ENCODE measurements around the gene SELENOS.
A peak's percentile ranks its signal among the peaks of the same experiment; 100 is the strongest.

The SELENOS gene, protein sequence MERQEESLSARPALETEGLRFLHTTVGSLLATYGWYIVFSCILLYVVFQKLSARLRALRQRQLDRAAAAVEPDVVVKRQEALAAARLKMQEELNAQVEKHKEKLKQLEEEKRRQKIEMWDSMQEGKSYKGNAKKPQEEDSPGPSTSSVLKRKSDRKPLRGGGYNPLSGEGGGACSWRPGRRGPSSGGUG

DNA sequence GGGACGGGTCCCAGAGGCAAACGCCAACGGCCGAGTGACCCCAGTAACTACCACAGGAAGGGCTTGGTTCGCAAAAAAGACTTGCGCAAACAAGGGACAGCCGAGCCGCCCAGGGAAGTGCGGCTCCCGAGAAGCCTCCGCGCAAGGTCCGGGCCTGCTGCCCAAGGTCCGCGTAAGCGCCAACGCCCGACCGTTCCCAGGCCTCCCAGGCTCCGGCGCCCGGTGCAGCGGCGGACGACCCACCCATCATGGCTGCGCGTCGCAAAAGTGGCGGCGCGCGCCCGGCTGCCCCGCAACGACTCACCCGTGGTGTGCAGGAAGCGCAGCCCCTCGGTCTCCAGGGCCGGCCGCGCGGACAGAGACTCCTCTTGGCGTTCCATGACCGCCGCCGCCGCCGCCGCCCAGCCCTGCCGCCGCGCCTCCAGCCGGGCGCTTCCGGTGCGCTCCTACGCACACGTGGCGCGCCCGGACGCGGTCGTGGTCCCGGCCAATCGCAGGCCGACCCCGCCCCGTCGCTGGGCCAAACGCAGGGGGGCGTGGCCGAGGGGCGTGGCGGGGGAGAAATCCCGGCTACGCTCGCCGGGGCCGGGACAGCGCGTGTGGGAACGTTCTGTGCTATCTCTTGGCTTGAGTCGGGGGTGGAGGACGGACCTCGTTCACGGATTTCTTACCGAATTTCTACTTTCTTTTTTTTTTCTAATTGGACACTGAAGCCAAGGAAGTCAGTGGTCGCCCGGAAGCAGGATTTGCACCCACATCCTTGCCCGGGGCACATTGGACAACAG is at the start of gene SELENOS:
SELENOS (minus strand) TSS at position 448 of the 785 bp plus-strand sequence; CDS start at position 380, 68 bp downstream.
- peak within 1 kb of the TSS; percentile 93 to 95 for H3K9ac ChIP-seq (ENCODE audit: low read length in 2 of 2)
- peak within 1 kb of the TSS; percentile 94 to 96 for H3K4me3 ChIP-seq (ENCODE audit: low read length in 2 of 2)
- peaks cover 18% of the 10 kb centered on the region for H3K4me1 ChIP-seq (ENCODE audit: control insufficient read depth, insufficient read depth, low read length)
- H3K27ac ChIP-seq (ENCODE audit: low read length): peak within 1 kb of the TSS; percentile 87
- H3K27me3 ChIP-seq (ENCODE audit: control insufficient read depth in 1 of 2, insufficient read depth in 2 of 2, low read length in 2 of 2): no peaks in the 10 kb centered on the region
- H3K9me3 ChIP-seq (ENCODE audit: control insufficient read depth in 2 of 2, low read length in 2 of 2): no peaks in the 10 kb centered on the region
- peaks cover 38 to 45% of the 10 kb centered on the region in 2 donors for H3K36me3 ChIP-seq (ENCODE audit: control insufficient read depth in 2 of 2, insufficient read depth in 2 of 2, low read length in 2 of 2)

DNA sequence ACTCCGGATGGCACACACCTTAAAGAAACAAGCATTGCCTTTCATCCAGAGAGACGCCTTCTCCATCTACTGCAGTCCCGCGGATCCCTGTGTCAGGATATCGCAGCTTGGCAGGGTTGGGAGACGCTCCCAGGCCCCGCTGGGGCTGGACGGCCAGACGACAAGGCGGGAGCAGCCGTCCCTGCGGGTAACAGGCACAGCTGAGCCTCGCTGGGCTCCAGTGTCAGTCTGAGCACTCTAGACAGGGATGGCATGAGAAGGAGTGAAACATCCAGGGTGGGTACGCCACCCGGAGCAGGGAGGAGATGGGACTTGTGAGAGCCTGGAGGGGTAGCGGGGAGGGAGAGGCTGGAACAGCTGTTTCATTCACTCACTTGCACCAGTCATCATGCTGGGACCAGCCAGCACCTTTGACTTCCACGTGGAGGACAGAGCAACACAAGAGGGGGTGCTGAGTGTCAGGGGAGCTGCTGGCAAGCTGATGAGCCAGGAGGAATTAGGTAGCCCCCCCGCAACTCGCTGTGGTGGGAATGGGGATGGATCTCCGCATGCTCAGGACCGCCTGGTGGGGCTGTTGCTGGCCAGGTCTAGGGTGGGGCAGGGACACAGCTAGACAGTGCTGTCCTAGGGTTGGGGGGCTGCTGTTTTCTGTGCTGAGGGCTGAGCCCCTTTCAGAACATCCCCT is 49.3 kb upstream of the SELENOS start:
- Histone ChIP-seq H3K9ac (ENCODE audit: low read length in 2 of 2) (no peak overlapping the region), H3K27me3 (ENCODE audit: control insufficient read depth in 1 of 2, insufficient read depth in 2 of 2, low read length in 2 of 2) (no peaks in the 10 kb centered on the region), H3K36me3 (ENCODE audit: control insufficient read depth in 2 of 2, insufficient read depth in 2 of 2, low read length in 2 of 2) (peaks cover 0 to 5% of the 10 kb centered on the region in 2 donors), H3K4me1 (ENCODE audit: control insufficient read depth, insufficient read depth, low read length) (no peaks in the 10 kb centered on the region), H3K4me3 (ENCODE audit: low read length in 2 of 2) (no peak overlapping the region), H3K9me3 (ENCODE audit: control insufficient read depth in 2 of 2, low read length in 2 of 2) (no peaks in the 10 kb centered on the region), H3K27ac (ENCODE audit: low read length) (no peak overlapping the region)

DNA sequence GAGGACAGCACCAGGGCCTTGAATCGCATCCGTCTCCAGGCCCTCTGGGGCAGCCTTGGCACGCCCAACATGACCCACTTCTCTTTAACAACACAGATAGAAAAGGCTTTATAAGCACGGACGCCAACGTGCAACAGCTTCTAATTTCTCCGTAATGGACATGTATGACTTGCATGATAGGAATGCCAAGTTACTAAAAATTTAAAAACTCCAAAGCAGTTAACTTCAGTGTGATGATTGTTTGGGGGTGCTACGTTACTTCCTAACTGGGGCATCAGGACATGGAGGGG is 48.7 kb upstream of the SELENOS start:
- H3K4me1 ChIP-seq (ENCODE audit: control insufficient read depth, insufficient read depth, low read length): no peaks in the 10 kb centered on the region
- peaks cover 0 to 5% of the 10 kb centered on the region in 2 donors for H3K36me3 ChIP-seq (ENCODE audit: control insufficient read depth in 2 of 2, insufficient read depth in 2 of 2, low read length in 2 of 2)
- H3K27ac ChIP-seq (ENCODE audit: low read length): no peak overlapping the region
- no peak overlapping the region for H3K9ac ChIP-seq (ENCODE audit: low read length in 2 of 2)
- no peak overlapping the region for H3K4me3 ChIP-seq (ENCODE audit: low read length in 2 of 2)
- H3K9me3 ChIP-seq (ENCODE audit: control insufficient read depth in 2 of 2, low read length in 2 of 2): no peaks in the 10 kb centered on the region
- no peaks in the 10 kb centered on the region for H3K27me3 ChIP-seq (ENCODE audit: control insufficient read depth in 1 of 2, insufficient read depth in 2 of 2, low read length in 2 of 2)

DNA sequence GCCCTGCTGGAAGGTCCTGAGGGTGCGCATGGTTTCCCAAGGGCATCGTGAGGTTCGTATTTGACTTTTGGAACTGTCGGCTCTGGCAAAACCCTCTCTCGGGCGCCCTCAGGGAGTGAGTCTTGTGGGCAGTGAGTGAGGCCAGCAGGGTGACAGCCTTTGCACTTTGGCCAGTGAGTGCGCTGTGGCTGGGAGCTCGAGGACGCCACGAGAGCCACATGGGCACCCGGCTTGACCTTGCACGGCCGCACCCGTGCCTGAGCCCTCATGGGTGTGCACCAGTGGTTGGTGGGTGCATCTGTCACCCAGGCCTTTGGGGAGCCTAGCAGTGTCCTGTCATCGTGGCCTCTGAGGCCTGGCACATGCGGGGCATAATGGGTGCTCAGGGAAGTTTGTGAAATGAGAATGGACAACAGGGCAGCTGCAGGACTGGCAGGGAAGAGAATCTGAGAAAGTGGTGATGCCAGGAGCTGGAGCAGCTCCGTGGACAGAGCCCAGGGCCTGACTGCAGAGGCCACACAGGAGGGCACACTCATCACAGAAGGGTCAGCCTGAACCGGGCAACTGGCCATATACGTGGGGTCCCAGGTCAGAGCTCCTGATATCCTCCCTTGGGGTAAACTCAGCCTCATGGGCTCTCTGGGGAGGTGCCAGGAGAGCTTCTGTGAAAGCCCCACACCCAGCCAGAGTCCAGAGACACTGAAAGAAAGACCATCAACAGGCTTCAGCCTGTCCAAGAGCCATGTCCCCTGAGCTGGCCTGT is 48.2 kb upstream of the SELENOS start:
- H3K27me3 ChIP-seq (ENCODE audit: control insufficient read depth in 1 of 2, insufficient read depth in 2 of 2, low read length in 2 of 2): no peaks in the 10 kb centered on the region
- H3K9ac ChIP-seq (ENCODE audit: low read length in 2 of 2): no peak overlapping the region
- no peaks in the 10 kb centered on the region for H3K9me3 ChIP-seq (ENCODE audit: control insufficient read depth in 2 of 2, low read length in 2 of 2)
- no peak overlapping the region for H3K27ac ChIP-seq (ENCODE audit: low read length)
- peaks cover 0 to 5% of the 10 kb centered on the region in 2 donors for H3K36me3 ChIP-seq (ENCODE audit: control insufficient read depth in 2 of 2, insufficient read depth in 2 of 2, low read length in 2 of 2)
- no peaks in the 10 kb centered on the region for H3K4me1 ChIP-seq (ENCODE audit: control insufficient read depth, insufficient read depth, low read length)
- H3K4me3 ChIP-seq (ENCODE audit: low read length in 2 of 2): no peak overlapping the region

DNA sequence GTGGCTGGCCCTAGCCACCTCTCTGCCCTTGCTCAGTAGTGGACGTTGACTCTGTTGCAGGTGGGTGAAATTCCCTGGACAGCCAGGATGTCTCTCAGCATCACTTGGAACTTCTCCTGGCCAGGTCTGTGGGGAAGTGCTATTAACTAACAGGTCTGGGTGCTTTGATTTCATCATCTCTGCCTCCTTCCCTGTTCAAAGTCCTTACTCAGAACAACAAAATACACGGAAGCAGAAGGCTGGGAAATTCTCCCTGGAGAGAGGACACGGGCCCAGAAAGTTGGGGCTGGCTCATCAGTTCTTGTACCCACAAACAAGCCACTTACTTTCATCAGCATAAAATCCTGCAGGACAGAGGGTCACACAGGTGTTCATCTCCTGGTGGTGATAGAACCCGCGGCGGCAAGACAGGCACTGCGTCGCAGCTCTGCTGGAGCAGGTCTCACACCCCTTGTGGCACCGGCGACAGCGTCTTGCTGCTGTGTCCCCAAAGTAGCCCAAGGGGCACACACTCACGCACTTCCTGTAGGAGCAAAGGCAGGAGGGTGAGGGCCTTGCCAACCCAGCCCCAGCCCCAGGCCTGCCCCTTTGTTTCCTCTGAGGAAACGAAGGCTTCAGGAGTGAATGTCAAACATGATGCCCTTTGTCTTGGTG is 47.4 kb upstream of the SELENOS start:
- no peaks in the 10 kb centered on the region for H3K4me1 ChIP-seq (ENCODE audit: control insufficient read depth, insufficient read depth, low read length)
- no peaks in the 10 kb centered on the region for H3K27me3 ChIP-seq (ENCODE audit: control insufficient read depth in 1 of 2, insufficient read depth in 2 of 2, low read length in 2 of 2)
- H3K9me3 ChIP-seq (ENCODE audit: control insufficient read depth in 2 of 2, low read length in 2 of 2): no peaks in the 10 kb centered on the region
- H3K4me3 ChIP-seq (ENCODE audit: low read length in 2 of 2): no peak overlapping the region
- H3K36me3 ChIP-seq (ENCODE audit: control insufficient read depth in 2 of 2, insufficient read depth in 2 of 2, low read length in 2 of 2): peaks cover 0 to 5% of the 10 kb centered on the region in 2 donors
- no peak overlapping the region for H3K27ac ChIP-seq (ENCODE audit: low read length)
- H3K9ac ChIP-seq (ENCODE audit: low read length in 2 of 2): no peak overlapping the region

DNA sequence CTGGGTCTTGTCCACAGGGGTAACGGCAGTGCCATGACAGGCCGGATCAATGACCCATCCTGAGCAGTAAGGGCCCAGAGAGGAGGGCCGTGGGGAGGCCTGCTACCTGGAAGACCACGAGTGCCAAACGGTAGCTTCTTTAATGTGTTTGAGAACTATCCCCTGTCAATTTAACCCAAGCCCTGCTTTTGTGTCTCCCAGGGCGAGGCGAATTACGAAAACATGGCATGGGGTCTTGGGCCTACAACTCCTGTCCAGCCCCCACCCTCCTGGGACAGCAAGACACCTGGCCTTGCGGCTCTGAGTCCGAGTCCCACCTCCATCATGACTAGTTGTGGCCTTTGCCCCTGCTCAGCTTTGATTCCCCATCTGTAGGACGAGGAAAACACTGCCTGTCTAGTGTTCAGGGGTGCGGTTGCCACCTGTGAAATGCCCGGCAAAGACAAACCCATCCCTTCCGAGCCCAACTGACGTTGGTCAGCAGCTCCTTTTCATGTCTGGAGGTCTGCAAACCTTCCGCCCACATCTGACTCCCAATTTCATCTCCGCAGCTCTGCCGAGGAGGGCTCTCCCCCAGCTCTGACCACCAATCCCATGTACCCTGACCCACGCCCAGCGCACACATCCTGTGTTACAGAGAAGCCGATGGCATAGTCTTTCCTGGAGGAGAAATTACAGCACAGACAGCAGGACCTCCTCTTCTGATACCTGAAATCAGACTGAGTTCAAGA is 46.7 kb upstream of the SELENOS start:
- no peak overlapping the region for H3K9ac ChIP-seq (ENCODE audit: low read length in 2 of 2)
- peaks cover 0 to 2% of the 10 kb centered on the region in 2 donors for H3K36me3 ChIP-seq (ENCODE audit: control insufficient read depth in 2 of 2, insufficient read depth in 2 of 2, low read length in 2 of 2)
- no peak overlapping the region for H3K27ac ChIP-seq (ENCODE audit: low read length)

DNA sequence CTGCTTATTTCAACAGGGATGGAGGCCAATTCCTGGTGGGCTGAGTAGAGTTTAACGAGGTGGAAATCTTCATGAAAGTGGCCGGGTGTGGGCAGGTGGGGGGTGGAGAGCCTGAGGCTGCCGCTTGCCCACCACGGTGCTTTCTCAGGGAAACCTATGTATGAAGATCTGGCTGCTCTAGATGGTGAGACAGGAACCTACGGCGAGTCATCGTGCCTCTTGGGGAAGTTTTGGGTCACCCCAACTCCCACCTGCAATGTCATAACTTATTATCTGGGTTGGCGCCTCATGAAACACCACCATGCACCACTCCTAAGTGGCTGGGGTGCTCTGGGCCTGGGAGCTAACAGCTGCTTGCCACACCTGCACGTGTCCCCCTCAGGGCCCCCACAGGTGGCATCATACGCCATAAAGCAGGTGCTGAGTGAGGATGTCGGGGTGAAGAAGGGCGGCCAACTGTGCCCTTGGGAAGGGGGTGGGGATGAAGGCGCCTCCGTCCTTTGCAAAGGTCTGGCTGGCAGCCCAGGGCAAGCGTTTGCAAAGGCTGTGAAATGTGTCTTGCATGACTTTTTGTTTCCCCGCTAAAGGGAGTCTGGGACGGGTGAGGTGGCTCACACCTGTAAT is 45.7 kb upstream of the SELENOS start:
- Histone ChIP-seq H3K9me3 (ENCODE audit: control insufficient read depth in 2 of 2, low read length in 2 of 2) (no peaks in the 10 kb centered on the region), H3K4me3 (ENCODE audit: low read length in 2 of 2) (no peak overlapping the region), H3K27ac (ENCODE audit: low read length) (no peak overlapping the region), H3K9ac (ENCODE audit: low read length in 2 of 2) (no peak overlapping the region), H3K27me3 (ENCODE audit: control insufficient read depth in 1 of 2, insufficient read depth in 2 of 2, low read length in 2 of 2) (no peaks in the 10 kb centered on the region), H3K36me3 (ENCODE audit: control insufficient read depth in 2 of 2, insufficient read depth in 2 of 2, low read length in 2 of 2) (peaks cover 0 to 2% of the 10 kb centered on the region in 2 donors), H3K4me1 (ENCODE audit: control insufficient read depth, insufficient read depth, low read length) (no peaks in the 10 kb centered on the region)

More for the DNA sequence above, 46.7 kb upstream of the SELENOS start:
- Histone ChIP-seq H3K4me3 (ENCODE audit: low read length in 2 of 2) (no peak overlapping the region), H3K27me3 (ENCODE audit: control insufficient read depth in 1 of 2, insufficient read depth in 2 of 2, low read length in 2 of 2) (no peaks in the 10 kb centered on the region), H3K9me3 (ENCODE audit: control insufficient read depth in 2 of 2, low read length in 2 of 2) (no peaks in the 10 kb centered on the region), H3K4me1 (ENCODE audit: control insufficient read depth, insufficient read depth, low read length) (no peaks in the 10 kb centered on the region)

DNA sequence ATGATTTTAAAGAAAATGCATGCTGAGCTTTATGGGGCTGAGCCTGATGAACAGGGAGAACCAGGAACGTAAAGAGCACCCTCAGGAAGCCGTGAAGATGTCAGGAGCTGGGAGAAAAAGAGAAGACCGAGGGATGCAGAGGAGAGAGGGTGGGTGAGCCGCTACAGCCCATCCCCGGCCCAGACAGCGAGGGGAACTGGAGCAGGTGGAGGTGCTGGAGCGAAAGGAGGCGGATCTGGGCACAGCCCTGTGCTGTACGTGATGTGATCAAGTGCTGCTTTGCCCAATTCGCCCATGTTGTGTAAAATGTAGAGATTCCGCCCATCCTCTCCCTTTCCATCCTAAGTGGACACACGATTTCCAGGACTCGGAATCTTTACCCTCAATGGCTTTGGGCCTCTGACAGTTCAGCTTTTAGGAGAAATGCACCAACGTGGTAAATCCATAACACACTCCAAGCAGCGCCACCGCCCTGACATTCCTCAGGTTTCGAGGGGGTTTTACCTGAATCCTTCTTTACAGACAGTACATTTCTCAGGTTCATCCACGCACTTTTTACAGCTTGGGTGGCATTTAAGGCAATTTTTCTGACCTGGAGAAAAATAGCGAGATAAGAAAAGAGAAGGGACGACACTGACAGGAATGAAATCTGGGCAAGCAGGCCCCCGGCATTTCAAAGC is 44.9 kb upstream of the SELENOS start:
- no peaks in the 10 kb centered on the region for H3K27me3 ChIP-seq (ENCODE audit: control insufficient read depth in 1 of 2, insufficient read depth in 2 of 2, low read length in 2 of 2)
- peaks cover 0 to 2% of the 10 kb centered on the region in 2 donors for H3K36me3 ChIP-seq (ENCODE audit: control insufficient read depth in 2 of 2, insufficient read depth in 2 of 2, low read length in 2 of 2)

DNA sequence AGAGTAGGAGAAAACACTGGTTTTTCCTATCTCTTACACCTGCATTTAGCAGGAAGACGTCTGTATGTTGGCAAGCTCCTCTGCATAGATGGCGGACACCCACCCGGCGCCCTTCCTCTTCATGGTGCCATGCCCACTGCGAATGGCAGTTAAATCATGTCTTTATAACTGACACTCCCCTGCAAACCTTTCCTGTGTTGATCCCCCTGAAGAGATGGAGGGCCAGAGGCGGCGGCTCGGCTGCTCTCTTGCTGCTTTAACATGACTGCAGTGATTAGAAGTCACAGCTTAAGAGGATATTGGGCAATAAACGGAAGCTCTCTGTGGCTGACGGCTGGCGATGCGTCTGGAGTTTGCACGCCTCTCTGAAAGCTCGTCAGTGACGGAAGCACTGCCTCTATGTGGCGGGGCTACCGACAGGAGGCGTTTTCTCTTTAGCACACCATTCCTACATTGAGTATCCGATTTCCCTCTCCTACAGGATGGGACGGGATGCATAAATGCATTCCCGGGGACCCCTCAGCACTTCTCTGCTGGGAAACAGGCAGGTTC is 43.3 kb upstream of the SELENOS start:
- Histone ChIP-seq H3K4me3 (ENCODE audit: low read length in 2 of 2) (no peak overlapping the region), H3K27me3 (ENCODE audit: control insufficient read depth in 1 of 2, insufficient read depth in 2 of 2, low read length in 2 of 2) (no peaks in the 10 kb centered on the region), H3K36me3 (ENCODE audit: control insufficient read depth in 2 of 2, insufficient read depth in 2 of 2, low read length in 2 of 2) (peaks cover 0 to 2% of the 10 kb centered on the region in 2 donors), H3K27ac (ENCODE audit: low read length) (no peak overlapping the region), H3K9ac (ENCODE audit: low read length in 2 of 2) (no peak overlapping the region), H3K9me3 (ENCODE audit: control insufficient read depth in 2 of 2, low read length in 2 of 2) (no peaks in the 10 kb centered on the region), H3K4me1 (ENCODE audit: control insufficient read depth, insufficient read depth, low read length) (no peaks in the 10 kb centered on the region)

More for the DNA sequence above, 44.9 kb upstream of the SELENOS start:
- Histone ChIP-seq H3K9ac (ENCODE audit: low read length in 2 of 2) (no peak overlapping the region), H3K4me1 (ENCODE audit: control insufficient read depth, insufficient read depth, low read length) (no peaks in the 10 kb centered on the region), H3K27ac (ENCODE audit: low read length) (no peak overlapping the region), H3K9me3 (ENCODE audit: control insufficient read depth in 2 of 2, low read length in 2 of 2) (no peaks in the 10 kb centered on the region), H3K4me3 (ENCODE audit: low read length in 2 of 2) (no peak overlapping the region)
